HG03097 (cell line): ENCODE results near the gene HS3ST2.
"Not testable (repeated sequence)": the region's sequence is repeated elsewhere in the genome, so short reads cannot be mapped to it uniquely, and the experiment has no call there.

Source experiments
- ATAC-seq: cut with Tn5 transposase; IDR thresholded peaks from one replicate; pipeline ENCODE4 v1.9.1; 2021; ENCODE audit not compliant: unreplicated experiment, low FRiP score

The HS3ST2 gene

DNA sequence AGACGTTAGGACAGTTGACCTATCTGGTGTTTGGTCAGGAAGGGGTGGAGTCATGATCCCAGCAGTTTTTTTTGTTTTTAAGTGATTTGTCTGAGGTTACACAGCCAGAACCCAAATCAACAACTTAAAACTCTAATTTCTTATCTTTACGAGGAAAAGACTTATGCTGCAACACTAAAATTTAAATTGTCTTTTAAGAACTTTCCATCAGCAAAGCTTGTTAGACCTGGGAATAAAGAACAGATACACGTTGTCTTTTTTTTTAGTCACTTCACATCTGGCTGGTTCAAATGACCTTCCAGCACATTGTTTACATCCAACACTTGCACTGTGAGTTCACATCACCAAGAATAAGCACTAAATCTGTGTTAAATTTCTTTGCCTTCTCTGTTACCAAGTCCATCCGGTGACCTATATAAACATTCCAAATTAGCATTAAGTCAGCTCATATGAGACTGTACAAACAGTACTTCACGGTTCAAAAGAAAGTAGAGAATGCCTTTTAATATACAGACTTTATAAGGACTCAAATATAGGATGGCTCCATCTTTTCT, 115.0 kb downstream of the HS3ST2 start:
- ATAC-seq: no peak

DNA sequence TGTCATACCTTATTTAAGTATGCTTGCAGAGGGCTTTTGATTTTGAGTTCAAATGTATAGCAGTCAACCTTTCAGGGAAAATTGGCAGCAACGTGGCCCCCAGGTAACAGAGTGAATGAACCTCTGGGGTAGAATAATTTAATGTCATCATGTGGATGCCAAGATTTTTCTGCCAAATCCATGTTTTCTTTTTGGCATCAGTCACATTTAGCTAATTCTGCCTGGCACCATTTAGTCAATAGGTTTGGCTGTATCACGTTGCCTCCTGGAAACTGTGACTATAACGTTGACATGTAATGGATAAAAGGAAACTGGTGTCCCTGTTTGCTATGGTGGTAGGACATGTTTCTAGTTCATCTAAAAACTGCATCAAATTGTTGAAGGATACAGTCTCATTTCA, 115.5 kb downstream of the HS3ST2 start:
- no peak for ATAC-seq

DNA sequence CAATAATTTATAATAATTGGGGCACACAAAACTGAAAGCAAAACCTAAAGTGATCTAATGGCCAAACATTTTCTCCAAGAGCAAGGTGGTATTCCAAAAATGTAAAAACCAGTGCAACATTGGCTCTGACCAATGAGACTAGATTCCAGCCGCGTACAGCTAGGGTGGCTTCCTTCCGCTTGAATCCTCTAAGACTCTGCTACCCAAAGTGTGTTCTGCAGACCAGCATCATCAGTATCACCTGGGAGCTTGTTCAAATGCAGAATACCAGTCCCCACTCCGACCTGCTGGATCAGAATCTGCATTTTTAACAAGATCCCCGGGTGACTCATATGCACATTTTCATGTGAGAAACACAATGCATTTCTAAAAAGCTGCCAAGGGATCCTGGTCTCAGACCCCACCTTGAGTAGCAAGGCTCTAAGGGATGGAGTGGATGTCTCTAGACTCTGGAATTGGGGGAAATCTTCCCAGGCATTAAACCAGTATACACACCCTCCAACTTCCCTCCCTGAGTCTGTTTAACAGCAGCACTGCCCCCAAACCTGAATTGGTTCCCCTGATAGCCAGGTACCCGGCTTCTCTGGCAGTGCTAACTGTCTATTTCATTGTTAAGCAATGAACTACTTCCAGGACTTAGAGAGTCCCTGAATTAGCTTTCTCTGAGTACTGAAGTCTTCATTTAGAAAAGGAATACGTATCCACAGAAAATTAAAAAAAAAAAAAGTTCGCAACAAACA, 118.2 kb downstream of the HS3ST2 start:
- no peak for ATAC-seq

DNA sequence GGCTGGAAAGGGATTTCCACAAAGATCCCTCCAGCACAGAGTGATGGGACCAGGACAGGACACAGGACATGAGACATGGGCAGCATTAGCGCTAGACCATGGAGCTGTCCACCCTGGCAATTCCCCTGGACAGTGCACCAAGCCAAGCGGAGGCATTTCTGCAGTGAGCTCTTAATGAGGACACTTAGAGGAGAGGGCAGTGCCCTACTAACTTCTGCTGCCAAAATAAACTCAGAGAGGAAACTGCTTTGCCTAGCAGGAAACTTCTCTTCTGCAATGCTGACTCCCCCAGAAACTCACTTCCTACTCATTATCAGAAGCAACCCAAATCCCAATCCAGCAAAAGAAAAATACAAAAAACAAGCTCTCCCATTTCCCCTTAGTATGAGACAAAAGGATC, 119.2 kb downstream of the HS3ST2 start:
- no peak for ATAC-seq

DNA sequence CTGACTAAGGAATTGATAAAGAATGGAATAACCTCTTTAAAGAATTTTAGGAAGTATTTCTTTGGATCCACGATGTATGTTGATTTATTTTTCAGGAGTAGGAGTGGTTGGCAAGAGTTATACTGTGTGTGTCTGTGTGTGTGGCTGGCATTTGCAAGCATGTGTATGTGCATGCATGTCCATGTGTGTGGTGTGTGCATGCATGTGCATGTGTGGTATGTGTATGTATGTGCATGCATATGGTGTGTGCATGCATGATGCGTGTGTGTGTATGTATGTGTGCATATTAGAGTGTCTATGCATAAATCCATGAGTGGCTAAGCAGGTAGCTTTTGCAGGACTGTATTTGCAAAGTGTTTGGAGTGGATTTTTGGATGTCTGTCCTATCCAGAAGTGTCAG, 120.8 kb downstream of the HS3ST2 start:
- no peak for ATAC-seq

DNA sequence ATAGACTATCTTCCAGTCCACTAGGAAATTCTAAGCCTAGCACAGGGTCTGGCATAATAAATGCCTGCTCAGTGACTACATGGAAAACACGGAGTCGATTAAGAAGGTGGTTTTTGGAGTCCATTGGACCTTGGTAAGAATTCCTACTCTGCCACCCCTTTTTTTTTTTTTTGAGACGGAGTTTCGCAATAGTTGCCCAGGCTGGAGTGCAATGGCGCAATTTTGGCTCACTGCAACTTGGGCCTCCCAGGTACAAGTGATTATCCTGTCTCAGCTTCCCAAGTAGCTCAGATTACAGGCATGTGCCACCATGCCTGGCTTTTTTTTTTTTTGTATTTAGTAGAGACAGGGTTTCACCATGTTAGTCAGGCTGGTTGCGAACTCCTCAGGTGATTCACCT, 123.2 kb downstream of the HS3ST2 start:
- ATAC-seq: no peak

DNA sequence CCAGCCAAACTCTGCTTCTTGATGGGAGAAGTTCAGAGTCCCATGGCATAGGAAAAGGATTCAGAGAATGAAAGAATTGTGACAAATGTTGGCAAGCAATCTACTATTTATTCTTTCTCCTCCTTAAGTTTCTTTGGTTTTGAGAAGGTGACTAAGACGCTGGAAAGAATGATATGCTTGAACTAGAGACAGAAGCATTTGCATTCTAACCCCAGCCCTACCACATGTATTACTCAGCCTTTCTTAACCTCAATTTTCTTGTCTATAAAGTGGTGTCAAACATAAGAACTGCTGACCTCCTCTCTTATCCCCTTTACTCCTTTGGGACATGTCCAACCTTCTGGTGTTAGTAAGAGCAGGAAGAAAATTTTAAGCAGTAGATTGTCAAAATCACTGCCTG, 124.7 kb downstream of the HS3ST2 start:
- ATAC-seq: no peak

DNA sequence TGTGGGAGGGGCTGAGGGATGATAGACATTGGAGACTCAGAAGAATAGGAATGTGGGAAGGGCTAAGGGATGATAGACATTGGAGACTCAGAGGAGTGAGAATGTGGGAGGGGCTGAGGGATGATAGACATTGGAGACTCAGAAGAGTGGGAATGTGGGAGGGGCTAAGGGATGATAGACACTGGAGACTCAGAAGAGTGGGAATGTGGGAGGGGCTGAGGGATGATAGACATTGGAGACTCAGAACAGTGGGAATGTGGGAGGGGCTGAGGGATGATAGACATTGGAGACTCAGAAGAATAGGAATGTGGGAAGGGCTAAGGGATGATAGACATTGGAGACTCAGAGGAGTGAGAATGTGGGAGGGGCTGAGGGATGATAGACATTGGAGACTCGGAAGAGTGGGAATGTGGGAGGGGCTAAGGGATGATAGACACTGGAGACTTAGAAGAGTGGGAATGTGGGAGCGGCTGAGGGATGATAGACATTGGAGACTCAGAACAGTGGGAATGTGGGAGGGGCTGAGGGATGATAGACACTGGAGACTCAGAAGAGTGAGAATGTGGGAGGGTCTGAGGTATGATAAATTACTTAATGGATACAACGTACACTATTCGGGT, 125.9 kb downstream of the HS3ST2 start:
- not testable (repeated sequence) for ATAC-seq

DNA sequence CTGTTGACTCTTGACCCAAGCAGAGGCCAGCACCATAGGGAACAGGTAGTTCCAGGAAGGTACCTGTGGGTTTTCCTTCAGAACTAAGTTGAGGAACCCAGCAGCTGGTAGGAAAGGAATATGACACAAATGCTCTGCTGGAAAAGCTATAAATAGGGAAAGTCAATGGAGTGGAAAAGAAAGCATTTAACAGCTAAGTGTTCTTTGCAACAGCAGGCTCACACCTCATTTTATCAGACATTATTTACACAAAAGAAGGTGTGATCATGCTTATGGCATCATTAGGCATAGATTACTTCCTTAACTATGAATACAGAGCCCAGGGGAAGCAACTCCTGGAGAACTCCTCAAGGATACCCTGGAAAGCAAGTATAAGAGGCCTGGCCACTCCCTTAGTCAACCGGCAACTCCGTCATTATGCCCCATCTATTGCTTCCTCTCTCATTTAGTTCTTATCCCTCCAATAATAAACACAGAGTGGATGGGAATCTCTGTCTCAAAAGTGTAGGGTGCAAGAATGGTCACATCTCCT, 128.1 kb downstream of the HS3ST2 start:
- ATAC-seq: no peak

DNA sequence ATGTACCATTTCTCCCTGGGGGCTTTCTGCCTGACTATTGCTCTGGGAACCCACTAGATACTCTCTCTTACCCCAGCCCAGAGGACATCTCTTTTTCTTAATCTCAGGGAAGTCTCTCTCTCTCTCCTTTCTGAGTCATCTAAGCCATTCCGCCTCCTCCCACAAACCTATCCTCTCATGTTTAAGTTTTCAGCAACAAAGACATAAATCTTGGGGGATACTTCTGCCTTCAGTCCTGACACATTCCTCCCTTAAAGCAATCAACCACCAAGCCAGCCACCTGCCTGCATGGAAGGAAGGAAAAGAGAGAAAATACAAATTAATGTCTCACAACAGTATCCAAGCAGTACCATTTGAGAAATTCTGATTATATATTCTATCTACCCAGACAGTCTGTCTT, 128.8 kb downstream of the HS3ST2 start:
- no peak for ATAC-seq

DNA sequence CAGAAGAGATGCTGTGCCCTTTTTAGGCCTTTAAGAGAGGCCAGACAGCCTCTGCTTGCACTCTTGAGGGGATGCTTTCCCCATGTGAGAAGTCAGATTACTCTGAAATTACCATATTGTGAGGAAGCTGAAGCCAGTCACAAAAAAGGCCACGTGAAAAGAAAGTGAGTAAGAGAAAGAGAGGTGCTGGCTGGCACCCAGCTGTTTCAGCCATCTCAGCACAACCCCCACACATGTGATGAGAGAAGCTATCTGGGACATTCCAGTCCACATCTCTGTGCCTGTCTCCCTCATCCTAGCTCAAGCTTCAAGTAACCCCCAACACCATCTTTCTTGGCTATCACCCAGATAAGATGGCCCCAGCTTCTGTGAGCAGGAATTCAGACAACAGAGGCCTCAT, 131.4 kb downstream of the HS3ST2 start:
- ATAC-seq: no peak

DNA sequence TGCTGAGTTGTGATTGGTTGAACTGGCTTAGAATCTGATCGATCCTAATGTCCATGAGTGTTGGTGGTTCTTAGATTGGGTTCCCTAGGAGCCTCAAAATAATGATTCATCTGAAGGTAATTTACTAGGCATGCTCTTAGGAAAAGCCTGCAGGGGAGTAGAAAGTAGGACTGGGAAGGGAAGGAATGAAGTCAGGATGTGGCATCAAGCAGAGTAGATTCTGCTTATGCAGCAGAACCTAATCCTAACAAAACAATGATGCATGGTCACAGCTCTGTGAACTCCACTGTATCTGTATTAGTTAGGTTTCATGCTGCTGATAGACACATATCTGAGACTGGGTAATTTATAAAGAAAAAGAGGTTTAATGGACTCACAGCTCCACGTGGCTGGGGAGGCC, 132.5 kb downstream of the HS3ST2 start:
- ATAC-seq: no peak

DNA sequence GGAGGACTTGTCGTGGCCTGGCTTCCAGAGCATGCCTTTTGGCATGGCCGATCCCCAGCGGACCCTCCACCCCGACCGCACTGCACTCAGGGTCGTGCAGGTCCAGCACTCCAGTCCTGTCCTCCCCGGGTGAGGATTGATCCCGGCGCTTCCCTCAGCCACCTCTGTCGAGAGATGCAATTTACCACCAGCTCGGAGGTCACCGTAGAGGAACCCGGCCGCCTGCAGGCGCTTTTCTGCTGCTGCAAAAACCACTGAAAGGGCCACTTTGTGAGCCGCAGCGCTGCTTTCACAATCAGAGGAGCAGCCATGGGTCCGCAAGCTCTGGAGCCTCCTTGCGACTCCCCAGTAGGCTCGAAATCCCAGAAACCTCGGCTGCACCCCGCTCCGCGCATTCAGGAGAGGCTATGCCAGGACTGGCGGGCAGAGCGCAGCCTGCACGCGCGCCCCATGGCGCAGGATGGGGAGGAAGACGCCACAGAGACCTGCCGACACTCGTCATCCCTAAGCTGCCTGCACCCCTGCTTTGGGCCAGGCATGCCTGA, 134.2 kb downstream of the HS3ST2 start:
- no peak for ATAC-seq

DNA sequence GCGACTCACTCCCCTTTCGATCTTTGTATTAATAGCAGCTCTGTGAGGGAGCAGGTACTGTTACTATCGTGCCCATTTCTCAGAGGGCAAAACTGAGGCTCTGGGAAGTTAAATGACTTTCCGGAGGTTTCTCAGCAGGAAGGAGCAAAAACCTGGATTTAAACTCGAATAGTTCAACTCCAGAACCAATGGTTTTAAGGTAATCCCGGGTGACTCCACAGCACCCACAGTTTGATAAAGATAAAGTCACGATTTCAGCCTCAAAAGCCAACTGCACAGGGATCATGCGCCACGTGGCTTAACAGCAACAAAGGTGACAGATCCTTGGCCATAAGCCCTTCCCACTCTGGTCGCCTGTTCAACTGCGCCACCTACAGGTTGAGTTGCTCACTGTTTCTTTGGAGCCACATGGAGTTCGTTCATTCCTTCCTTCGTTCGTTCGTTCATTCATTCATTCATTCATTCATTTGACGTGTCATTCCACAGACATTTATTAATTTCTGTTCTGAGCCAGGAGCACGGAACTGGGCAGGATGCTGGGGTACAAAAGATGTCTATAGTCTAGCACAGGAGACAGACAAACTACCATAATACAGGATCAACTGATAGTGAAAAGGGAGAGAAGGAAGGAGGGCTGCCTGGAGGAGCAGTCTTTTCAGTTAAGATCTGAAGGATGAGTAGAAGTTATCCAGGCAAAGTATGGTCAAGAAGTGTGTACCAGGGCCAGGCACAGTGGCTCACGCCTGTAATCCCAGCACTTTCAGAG, 134.8 kb downstream of the HS3ST2 start:
- no peak for ATAC-seq

DNA sequence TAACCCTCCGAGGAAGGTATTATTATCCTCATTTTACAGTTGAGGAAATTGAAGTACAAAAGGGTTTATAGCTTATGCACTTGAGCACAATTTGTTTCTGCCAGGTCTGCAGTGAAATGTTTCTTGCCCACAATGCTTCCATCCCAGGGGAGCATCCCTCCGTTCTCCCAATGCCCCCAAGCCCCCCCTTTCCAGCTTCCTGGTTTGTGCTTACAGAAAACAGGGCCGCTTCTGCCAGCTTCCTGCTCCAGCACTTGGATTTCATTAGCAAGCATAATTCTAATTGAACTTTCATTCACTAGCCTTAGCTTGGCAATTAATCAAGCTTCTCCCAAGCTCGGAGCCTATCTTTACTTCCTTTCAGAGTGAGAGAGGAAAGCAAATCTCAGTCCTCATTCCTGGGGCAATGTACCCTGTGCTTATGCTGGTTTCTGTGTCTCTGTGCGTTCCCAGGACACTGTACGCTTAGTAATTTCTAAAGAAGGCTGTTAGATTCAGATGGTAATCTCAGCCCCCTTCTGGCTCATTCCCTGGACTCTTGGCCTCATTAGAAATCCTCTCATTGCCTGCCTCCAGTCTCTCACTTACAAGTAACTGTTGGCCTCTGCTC, 141.6 kb downstream of the HS3ST2 start:
- ATAC-seq: no peak

DNA sequence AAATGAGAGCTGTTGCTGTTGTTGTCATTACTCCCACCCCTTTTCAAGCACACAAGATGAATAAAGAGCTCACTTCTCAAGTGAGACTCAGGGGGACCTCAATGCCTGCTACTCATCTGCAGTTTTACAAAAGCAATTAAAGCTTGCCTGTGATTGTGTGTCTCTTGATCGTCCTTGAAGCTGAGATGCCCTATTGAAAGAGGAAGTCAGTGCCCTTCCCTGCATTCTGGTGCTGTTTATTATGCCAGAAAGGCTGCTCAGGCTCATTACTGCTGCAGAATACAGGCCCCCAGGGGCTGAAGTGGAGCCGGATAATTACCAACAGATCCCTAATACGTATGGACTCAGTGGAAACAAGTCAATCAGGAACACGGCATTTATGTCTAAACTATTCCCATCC, 147.2 kb downstream of the HS3ST2 start:
- ATAC-seq: no peak

DNA sequence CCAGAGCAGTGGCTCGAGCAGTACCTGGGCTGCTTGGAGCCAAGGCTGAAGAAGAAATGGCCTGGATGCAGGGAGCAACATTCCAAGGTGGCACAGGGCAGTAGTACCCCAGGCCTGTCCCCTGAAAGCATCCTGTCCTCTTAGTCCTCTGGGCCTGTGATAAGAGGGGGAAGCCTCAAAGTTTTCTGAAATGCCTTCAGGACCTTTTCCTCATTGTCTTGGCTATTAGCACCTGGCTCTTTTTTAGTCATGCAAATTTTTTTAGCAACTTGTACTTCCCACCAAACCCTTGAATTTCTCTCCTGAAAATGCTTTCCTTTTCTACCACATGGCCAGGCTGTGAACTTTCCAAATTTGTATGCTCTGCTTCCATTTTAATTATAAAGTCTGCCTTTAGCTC, 148.9 kb downstream of the HS3ST2 start:
- ATAC-seq: no peak
